ENCODE data around the gene MED25.
"Not testable (repeated sequence)": the region's sequence is repeated elsewhere in the genome, so short reads cannot be mapped to it uniquely, and the experiment has no call there.

The MED25 gene

GRCh38 chr19:49818649-49819370 is 721 bp downstream of the MED25 start:
- no peak for DNase-seq

GRCh38 chr19:49819452-49820115 is 1.5 kb downstream of the MED25 start:
- not testable (repeated sequence) for DNase-seq

GRCh38 chr19:49820125-49820524 is 2.0 kb downstream of the MED25 start:
- no peak for DNase-seq

GRCh38 chr19:49823472-49823871 is 5.4 kb downstream of the MED25 start:
- DNase-seq: no peak

- no peak for DNase-seq
These were observed 6.6 kb downstream of the MED25 start for GRCh38 chr19:49824662-49825061.

GRCh38 chr19:49827034-49827433 is 8.9 kb downstream of the MED25 start:
- no peak for DNase-seq

- no peak for DNase-seq
These were observed 11.1 kb downstream of the MED25 start for GRCh38 chr19:49829200-49829599.

- DNase-seq: no peak
These were observed 11.6 kb downstream of the MED25 start for GRCh38 chr19:49829721-49830120.

- no peak for DNase-seq
These were observed 12.7 kb downstream of the MED25 start for GRCh38 chr19:49830766-49831165.

GRCh38 chr19:49831592-49831991 is 13.5 kb downstream of the MED25 start:
- no peak for DNase-seq

- DNase-seq: no peak
These were observed 14.5 kb downstream of the MED25 start for GRCh38 chr19:49832556-49832955.

GRCh38 chr19:49833599-49833998 is 15.5 kb downstream of the MED25 start:
- no peak for DNase-seq

GRCh38 chr19:49835562-49835961 is 17.5 kb downstream of the MED25 start:
- DNase-seq: no peak

GRCh38 chr19:49836176-49837008 is 18.3 kb downstream of the MED25 start:
- no peak for DNase-seq

GRCh38 chr19:49837009-49837310 is 18.9 kb downstream of the MED25 start:
- DNase-seq: no peak

GRCh38 chr19:49837425-49837824 is 19.3 kb downstream of the MED25 start:
- DNase-seq: no peak

- DNase-seq: no peak
These were observed 20.9 kb downstream of the MED25 start for GRCh38 chr19:49838885-49839588.

- no peak for DNase-seq
These were observed 21.6 kb downstream of the MED25 start for GRCh38 chr19:49839713-49840112.

- DNase-seq: no peak
These were observed 22.2 kb downstream of the MED25 start for GRCh38 chr19:49840321-49840720.

- DNase-seq: no peak
These were observed 22.7 kb downstream of the MED25 start for GRCh38 chr19:49840736-49841249.

- no peak for DNase-seq
These were observed 25.2 kb downstream of the MED25 start for GRCh38 chr19:49843265-49843664.

GRCh38 chr19:49844138-49845095 is 26.3 kb downstream of the MED25 start:
- no peak for DNase-seq
